ENCODE results near the gene KRT82. TPM values are rescaled to one million over a fixed set of nuclear protein-coding genes. Genes with fewer than 3 reads are reported as not detected.
A peak's percentile ranks its signal among the peaks of the same experiment; 100 is the strongest.
"Not testable (repeated sequence)": the region's sequence is repeated elsewhere in the genome, so short reads cannot be mapped to it uniquely, and the experiment has no call there.

Gene KRT82
- total RNA-seq, 1 experiment from 2014 or later, result not detected

GRCh38 chr12:52413782-52414345 lies 7.7 kb upstream of the KRT82 start:
- DNase-seq (ENCODE audit: extremely low read depth, low read depth), result no peak

- no peak for DNase-seq (ENCODE audit: extremely low read depth, low read depth)
These were observed 7.1 kb upstream of the KRT82 start for GRCh38 chr12:52413202-52413601.

GRCh38 chr12:52411815-52412214 lies 5.7 kb upstream of the KRT82 start:
- no peak for DNase-seq (ENCODE audit: extremely low read depth, low read depth)

- DNase-seq (ENCODE audit: extremely low read depth, low read depth), result not testable (repeated sequence)
These were observed 4.6 kb upstream of the KRT82 start for GRCh38 chr12:52410589-52411248.

DNA sequence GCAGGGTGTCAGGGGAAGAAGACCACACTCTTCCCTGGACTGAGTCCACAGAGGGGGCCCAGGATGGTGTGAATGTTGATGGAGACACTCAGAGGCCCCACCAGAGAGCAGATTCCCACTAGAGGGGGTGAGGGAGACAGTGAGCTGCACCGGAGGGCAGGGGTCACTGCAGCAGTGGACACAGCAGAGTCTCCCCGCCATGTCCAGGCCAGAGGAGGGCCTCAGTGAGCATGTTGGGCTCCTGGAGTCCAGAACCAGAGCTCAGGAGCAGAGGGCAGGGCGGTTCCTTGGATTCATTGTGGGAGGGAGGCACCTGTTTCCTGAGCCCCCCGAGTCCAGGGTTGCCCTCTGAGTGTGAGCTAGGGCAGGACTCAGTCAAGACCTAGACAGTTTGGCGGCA lies 1.8 kb upstream of the KRT82 start:
- DNase-seq (ENCODE audit: extremely low read depth, low read depth), result no peak

- no peak for DNase-seq (ENCODE audit: extremely low read depth, low read depth)
These were observed 1.2 kb downstream of the KRT82 start for GRCh38 chr12:52404951-52405350.

DNA sequence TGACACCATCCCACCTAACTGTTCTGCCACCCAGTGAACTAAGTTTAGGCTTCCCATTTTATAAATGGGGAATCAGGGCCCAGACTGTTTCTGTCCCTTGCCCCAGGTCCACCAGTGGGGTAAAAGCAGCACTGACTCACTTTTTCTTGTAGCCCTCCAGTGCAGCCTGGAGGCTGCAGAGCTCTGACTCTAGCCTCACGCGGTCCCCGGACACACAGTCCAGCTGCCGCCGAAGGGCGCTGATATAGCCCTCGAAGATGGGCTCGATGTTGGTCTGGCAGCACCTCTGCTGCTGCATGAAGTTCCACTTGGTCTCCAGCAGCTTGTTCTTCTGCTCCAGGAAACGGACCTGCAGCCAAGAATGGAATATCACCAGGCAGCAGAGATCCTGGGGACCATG lies 2.6 kb downstream of the KRT82 start:
- DNase-seq (ENCODE audit: extremely low read depth, low read depth), result no peak

- DNase-seq (ENCODE audit: extremely low read depth, low read depth), result no peak
These were observed 3.1 kb downstream of the KRT82 start for GRCh38 chr12:52402873-52403540.

DNA sequence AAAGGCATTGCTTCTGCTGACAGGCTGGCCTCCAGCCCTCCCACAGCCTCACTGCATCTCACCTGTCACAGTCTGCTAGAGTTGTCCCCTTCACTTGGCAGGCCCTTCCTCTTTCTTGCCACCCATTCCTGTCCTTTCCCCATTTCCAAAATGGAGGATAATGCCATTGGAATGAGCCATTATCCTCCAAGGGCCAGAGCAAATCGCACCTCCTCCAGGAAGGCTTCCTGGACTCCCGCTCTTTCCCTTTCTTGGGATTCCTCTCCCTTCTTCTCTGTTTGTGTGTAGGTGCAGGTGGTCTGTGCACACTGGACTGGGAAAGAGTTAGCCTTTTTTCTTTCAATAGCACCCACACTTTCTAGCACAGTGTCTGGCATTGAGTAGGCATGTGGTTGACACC lies 3.8 kb downstream of the KRT82 start:
- no peak for DNase-seq (ENCODE audit: extremely low read depth, low read depth)

- DNase-seq (ENCODE audit: extremely low read depth, low read depth), result no peak
These were observed 4.2 kb downstream of the KRT82 start for GRCh38 chr12:52401926-52402325.

- DNase-seq (ENCODE audit: extremely low read depth, low read depth), result no peak
These were observed 4.6 kb downstream of the KRT82 start for GRCh38 chr12:52401526-52401925.

DNA sequence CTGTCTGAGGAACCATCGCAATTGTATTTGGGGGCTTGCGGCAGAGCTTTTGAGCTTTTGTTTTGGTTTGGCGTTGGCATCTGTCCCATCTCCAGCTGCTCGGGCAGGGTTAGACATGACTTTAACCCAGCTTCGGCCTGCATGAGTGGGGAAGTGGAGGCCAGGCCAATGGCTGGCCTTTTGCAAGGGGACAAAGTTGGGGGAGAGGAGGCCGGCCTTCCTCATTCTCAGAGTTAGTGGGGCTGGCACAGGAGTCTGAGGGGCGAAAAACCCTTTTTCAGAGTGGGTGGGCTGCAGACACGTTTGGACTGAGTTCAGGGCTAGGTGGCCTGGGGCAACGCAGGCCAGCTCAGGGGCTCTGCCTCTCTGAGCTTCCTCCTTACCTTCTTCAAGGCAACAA lies 5.2 kb downstream of the KRT82 start:
- DNase-seq (ENCODE audit: extremely low read depth, low read depth), result no peak

DNA sequence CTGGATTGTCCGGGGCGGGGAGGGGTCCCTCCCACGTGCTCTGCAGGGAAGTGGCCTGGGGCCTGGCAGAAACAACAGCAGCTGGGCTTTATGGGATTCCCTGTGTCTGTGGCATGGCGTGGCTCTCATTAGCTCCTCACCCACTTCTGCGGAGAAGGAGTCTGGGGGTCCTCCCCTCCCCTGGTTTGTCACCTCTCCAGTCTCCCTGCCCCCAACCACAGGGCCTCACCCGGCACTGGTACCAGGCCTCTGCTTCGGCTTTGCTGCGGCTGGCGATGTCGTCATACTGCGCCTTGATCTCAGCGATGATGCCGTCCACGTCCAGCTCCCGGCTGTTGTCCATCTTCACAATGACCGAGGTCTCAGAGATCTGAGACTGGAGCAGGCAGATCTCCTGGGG lies 6.4 kb downstream of the KRT82 start:
- no peak for DNase-seq (ENCODE audit: extremely low read depth, low read depth)

DNA sequence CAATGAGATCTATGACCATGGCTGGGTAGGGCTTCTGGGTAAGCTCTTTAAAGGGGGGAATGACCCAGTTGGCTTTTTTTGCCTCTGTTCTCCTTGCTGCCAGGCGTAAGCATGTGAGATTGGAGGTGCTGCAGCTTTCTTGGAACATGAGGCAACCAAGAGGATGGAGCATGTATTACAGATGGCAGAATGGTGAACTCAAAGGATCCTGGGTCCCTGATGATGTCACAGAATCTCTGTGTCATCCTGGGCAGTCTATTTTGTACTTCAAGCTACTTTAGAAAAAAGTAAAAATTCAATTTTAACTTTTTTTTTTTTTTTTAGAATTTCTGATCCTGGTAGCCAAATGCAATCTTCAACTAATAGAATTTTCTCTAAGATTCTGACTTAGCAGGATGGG lies 8.0 kb downstream of the KRT82 start:
- no peak for DNase-seq (ENCODE audit: extremely low read depth, low read depth)

DNA sequence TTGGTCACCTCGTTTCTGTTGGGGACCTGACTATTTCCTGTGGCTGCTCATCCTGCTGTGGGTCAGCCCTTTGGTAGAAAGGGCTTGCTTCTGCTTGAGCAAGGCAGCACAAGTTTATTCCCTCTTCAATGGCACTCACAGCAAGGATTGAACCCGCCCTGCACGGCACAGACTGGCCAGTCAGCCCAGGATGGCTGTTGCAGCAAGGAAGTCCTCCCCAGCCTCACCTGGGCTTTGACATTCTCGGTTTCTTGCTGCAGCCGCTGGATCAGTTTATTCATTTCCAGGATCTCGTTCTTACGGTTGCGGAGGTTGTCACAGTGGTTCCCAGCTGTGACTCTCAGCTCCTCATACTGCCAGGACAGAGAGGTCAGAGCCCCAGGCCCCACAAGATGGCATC lies 9.5 kb downstream of the KRT82 start:
- no peak for DNase-seq (ENCODE audit: extremely low read depth, low read depth)

GRCh38 chr12:52395761-52396434 lies 10.2 kb downstream of the KRT82 start:
- no peak for DNase-seq (ENCODE audit: extremely low read depth, low read depth)

DNA sequence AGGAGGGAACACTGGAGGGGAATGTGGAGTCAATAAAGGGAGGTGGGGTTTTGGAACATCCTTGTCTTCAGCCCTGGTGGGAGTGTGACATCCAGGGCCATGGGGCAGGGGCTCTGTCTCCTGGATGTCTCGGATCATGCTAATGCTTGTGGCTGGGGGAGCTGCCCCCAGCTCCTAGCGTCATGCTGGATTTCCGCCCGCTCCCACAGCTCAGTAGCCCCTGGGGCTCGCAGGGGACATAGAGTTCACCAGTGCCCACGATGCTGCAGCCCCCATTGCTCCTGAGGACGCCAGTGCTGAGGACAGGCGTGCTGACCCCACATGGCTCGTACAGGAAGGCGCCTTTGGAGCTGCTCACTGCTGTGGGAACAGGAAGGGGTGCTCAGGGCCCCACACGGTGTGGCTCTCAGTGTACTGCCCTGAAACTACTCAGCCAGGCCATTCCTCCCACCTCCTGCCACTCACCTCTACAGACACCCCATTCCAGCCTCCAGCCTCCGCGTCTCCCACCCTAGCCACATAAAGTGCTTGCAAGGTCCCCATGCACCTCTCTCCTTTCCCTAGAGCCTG lies 11.2 kb downstream of the KRT82 start:
- DNase-seq (ENCODE audit: extremely low read depth, low read depth), result no peak

DNA sequence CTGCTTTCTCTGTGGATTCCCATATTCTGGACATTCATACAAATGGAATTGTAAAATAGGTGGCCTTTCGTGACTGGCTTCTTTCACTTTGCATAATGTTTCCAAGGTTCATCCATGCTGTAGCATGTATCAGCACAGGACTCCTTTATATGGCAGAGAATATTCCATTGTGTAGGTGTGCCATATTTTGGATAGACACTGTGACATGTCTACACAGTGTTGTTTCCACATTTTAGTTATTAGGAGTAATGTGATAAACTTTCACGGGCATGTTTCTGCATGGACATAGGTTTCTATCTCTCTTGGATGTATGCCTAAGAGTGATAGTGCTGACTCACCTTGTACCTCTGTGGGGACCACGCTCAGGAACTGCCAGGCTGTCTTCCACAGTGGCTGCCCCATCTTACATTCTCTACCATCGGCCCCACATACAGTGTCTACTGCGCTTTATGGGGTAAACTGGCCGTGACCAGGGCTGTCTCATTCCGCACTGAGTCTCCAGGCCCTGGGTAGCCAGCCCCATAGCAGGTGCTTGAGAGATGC lies 13.6 kb downstream of the KRT82 start:
- no peak for DNase-seq (ENCODE audit: extremely low read depth, low read depth)

GRCh38 chr12:52391618-52392002 lies 14.5 kb downstream of the KRT82 start:
- no peak for DNase-seq (ENCODE audit: extremely low read depth, low read depth)

- peak; percentile 33 for DNase-seq (ENCODE audit: extremely low read depth, low read depth)
These were observed 15.2 kb downstream of the KRT82 start for GRCh38 chr12:52390739-52391617.

All from NCI-H460 (cell line).